SU-DHL-6 (cell line): ENCODE results near the gene TMPRSS4.

ENCODE experiments used
- H2AFZ ChIP-seq: fragments of 200-600 bp; sonication (generic); 2 replicates; pipeline ENCODE4 v1.6.1; 2014; ENCODE audit warnings: low read depth, mild to moderate bottlenecking, moderate library complexity, mixed read lengths, antibody characterized with exemption, low read length; ENCODE audit not compliant: severe bottlenecking
- H3F3A ChIP-seq: fragments of 200-600 bp; shearing (Covaris generic); 2 replicates; pipeline ENCODE4 v1.6.0; 2016; ENCODE audit warnings: antibody characterized with exemption, mild to moderate bottlenecking; ENCODE audit not compliant: insufficient read depth
- H3K27ac ChIP-seq: fragments of 200-600 bp; sonication (generic); 2 replicates; pipeline ENCODE4 v1.5.1; 2016; ENCODE audit warnings: low read depth, mild to moderate bottlenecking, low read length, moderate library complexity, mixed read lengths
- H3K27me3 ChIP-seq: fragments of 200-600 bp; sonication (generic), shearing (Covaris generic); 2 replicates; pipeline ENCODE4 v1.6.0; 2014; ENCODE audit warnings: mild to moderate bottlenecking, low read length
- H3K36me3 ChIP-seq: fragments of 200-600 bp; sonication (generic); 2 replicates; pipeline ENCODE4 v1.6.1; 2014; ENCODE audit warnings: mild to moderate bottlenecking, low read length, mixed read lengths
- H3K4me2 ChIP-seq: fragments of 300-600, 200-600 bp; shearing (Covaris generic), sonication (generic); 2 replicates; pipeline ENCODE4 v1.6.0; 2014; ENCODE audit warnings: low read length, low read depth, mild to moderate bottlenecking; ENCODE audit not compliant: poor library complexity, severe bottlenecking
- H3K4me3 ChIP-seq: fragments of 200-600 bp; sonication (generic); 2 replicates; pipeline ENCODE4 v1.5.1; 2014; ENCODE audit warnings: antibody characterized with exemption, low read length, mild to moderate bottlenecking, mixed read lengths; ENCODE audit not compliant: insufficient read depth, poor library complexity, severe bottlenecking
- H3K79me2 ChIP-seq: fragments of 200-600 bp; sonication (generic); 2 replicates; pipeline ENCODE4 v1.6.1; 2014; ENCODE audit warnings: mild to moderate bottlenecking, low read length, moderate library complexity; ENCODE audit not compliant: insufficient read depth
- H3K9ac ChIP-seq: fragments of 200-600 bp; sonication (generic); 2 replicates; pipeline ENCODE4 v1.7.0; 2014; ENCODE audit warnings: mild to moderate bottlenecking, low read length
- H3K9me2 ChIP-seq: fragments of 200-600 bp; sonication (generic); replicated peaks from 2 replicates; pipeline ENCODE4 v1.6.1; 2014; ENCODE audit warnings: low read length; ENCODE audit not compliant: insufficient read depth
- H3K9me3 ChIP-seq: fragments of 200-600 bp; sonication (generic); 2 replicates; pipeline ENCODE4 v1.6.1; 2014; ENCODE audit warnings: low read length, mixed read lengths; ENCODE audit not compliant: insufficient read depth
- H4K20me1 ChIP-seq: fragments of 200-600 bp; sonication (generic); 2 replicates; pipeline ENCODE4 v1.6.1; 2014; ENCODE audit warnings: low read depth, mild to moderate bottlenecking, antibody characterized with exemption, low read length, moderate library complexity, mixed read lengths
- EZH2phosphoT487 ChIP-seq: fragments of 200-600 bp; sonication (generic), shearing (Covaris generic); conservative IDR thresholded peaks from 2 replicates; pipeline ENCODE4 v1.6.1; 2018; ENCODE audit warnings: mild to moderate bottlenecking, antibody characterized with exemption, low read length, moderate library complexity, mixed read lengths
- TF ChIP-seq, protein P1 (sequence below): fragments of 200-600 bp; sonication (generic); IDR thresholded peaks from one replicate; pipeline ENCODE4 v1.5.1; 2017; ENCODE audit warnings: antibody characterized with exemption, mild to moderate bottlenecking, low read length, moderate library complexity; ENCODE audit not compliant: insufficient read depth, poor library complexity, severe bottlenecking

Gene TMPRSS4

DNA sequence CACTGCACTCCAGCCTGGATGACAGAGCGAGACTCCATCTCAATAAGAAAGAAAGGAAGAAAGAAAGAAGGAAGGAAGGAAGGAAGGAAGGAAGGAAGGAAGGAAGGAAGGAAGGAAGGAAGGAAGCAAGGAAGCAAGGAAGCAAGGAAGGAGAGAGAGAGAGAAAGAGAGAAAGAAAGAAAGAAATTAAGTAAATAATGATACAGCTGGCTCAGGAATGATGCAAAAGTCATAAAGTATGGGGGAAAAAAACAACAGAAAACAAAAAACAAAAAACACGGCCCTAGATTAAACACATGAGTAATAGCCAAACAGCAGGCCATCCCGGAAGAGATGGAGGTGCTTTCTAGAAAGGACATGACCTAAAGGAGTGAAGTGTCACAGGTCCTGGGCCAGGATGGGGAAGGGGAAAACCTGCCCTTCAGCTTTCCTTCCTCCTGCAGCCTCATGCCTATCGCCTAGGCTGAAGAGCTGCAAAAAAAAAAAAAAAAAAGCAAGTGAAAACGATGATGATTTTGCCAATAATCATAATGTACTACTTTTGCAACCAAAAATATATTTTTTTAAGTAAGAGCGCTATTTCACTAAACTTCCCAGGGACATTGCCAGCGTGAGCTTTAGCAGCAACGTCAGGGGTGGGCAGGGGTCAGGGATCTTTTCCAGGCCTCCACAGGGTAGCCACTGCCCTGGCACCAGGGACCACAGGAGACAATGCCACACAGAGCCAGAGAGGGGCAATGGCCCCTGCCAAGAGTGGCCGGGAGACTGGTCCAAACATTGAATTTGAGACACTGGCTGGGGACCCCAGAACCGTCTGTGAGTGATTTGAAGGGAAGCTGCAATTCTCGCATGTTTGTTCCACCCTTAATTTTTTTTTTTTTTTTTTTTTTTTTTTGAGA lies 28.2 kb upstream of the TMPRSS4 start:
- no peak overlapping the region for H2AFZ ChIP-seq
- no peaks in the 10 kb centered on the region for H4K20me1 ChIP-seq
- no peak overlapping the region for H3K27ac ChIP-seq
- H3F3A ChIP-seq: no peaks in the 10 kb centered on the region
- no peaks in the 10 kb centered on the region for H3K79me2 ChIP-seq
- H3K36me3 ChIP-seq: no peaks in the 10 kb centered on the region
- no peaks in the 10 kb centered on the region for H3K27me3 ChIP-seq
- no peaks in the 10 kb centered on the region for H3K9me2 ChIP-seq
- no peaks in the 10 kb centered on the region for H3K9me3 ChIP-seq
- no peak overlapping the region for H3K4me2 ChIP-seq
- no peak overlapping the region for H3K9ac ChIP-seq
- H3K4me3 ChIP-seq: no peak overlapping the region
- TF ChIP-seq EZH2phosphoT487: no peak
- TF ChIP-seq, protein P1, sequence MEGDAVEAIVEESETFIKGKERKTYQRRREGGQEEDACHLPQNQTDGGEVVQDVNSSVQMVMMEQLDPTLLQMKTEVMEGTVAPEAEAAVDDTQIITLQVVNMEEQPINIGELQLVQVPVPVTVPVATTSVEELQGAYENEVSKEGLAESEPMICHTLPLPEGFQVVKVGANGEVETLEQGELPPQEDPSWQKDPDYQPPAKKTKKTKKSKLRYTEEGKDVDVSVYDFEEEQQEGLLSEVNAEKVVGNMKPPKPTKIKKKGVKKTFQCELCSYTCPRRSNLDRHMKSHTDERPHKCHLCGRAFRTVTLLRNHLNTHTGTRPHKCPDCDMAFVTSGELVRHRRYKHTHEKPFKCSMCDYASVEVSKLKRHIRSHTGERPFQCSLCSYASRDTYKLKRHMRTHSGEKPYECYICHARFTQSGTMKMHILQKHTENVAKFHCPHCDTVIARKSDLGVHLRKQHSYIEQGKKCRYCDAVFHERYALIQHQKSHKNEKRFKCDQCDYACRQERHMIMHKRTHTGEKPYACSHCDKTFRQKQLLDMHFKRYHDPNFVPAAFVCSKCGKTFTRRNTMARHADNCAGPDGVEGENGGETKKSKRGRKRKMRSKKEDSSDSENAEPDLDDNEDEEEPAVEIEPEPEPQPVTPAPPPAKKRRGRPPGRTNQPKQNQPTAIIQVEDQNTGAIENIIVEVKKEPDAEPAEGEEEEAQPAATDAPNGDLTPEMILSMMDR: no peak

DNA sequence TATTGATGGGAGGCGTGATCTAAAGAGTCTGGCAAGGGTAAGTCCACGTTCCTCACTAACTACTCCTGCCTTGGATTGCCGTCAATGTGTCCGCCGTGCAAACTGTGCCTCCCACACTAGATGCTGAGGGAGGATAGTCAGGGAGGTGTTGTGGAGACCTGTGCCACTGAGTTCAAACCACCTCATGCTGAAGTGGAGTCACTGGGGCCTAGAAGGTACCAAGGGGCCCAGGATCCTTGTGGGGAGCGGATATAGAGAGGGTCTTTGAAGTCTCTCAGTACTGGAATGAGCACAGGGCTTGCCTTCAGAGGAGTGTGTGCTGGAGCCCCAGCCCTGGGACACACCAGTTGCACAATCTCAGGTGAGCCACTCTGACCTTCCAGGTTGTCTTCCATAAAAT lies 27.1 kb upstream of the TMPRSS4 start:
- Histone ChIP-seq H3K27me3 (no peaks in the 10 kb centered on the region), H3K9me2 (no peaks in the 10 kb centered on the region), H2AFZ (no peak overlapping the region), H3F3A (no peaks in the 10 kb centered on the region), H3K4me3 (no peak overlapping the region), H3K9ac (no peak overlapping the region), H3K4me2 (no peak overlapping the region), H3K79me2 (no peaks in the 10 kb centered on the region), H3K36me3 (no peaks in the 10 kb centered on the region), H3K9me3 (no peaks in the 10 kb centered on the region), H4K20me1 (no peaks in the 10 kb centered on the region), H3K27ac (no peak overlapping the region)
- no peak for TF ChIP-seq EZH2phosphoT487
- TF ChIP-seq, protein P1: no peak

DNA sequence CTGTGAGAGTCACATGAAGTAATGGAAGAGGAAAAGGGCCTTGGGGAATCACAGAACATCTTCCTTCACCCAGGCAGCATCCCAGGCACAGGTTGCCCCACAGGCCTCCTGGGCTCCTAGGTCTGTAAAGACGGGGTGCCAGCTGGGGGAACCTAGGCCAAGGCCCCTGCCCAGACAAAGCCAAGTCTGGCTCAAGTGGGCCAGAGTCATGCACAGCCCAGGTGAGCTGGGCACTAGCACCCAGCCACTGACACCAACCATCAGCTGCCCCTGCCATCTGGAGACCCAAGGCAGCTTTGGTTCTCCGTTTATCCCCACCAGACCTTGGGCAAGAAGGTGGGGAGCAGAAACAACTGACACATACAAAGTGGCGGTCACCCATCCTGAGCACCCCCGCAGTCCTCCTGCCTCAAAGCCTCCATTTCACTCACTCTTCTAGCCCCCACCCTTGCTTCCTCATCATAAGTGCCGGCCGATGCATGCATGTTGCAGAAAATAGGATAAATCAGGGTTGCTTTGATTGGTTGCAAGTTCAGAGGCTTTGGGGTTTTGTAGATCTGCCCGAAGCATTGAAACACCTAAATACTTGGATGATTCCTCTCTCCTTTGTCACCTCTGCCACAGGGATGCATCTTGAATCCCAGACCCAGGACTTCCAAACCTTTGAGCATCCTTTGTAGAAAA lies 26.5 kb upstream of the TMPRSS4 start:
- Histone ChIP-seq H3K79me2 (no peaks in the 10 kb centered on the region), H4K20me1 (no peaks in the 10 kb centered on the region), H3K27me3 (no peaks in the 10 kb centered on the region), H3K4me2 (no peak overlapping the region), H3K9me2 (no peaks in the 10 kb centered on the region), H2AFZ (no peak overlapping the region), H3F3A (no peaks in the 10 kb centered on the region), H3K4me3 (no peak overlapping the region), H3K9ac (no peak overlapping the region), H3K36me3 (no peaks in the 10 kb centered on the region), H3K27ac (no peak overlapping the region), H3K9me3 (no peaks in the 10 kb centered on the region)
- TF ChIP-seq EZH2phosphoT487: no peak
- TF ChIP-seq, protein P1: no peak
